Peyer's patch (tissue), 4 donors: ENCODE results near the gene CAMK1G.

Experiments
- POLR2A ChIP-seq, 2 donors: fragments of 450-650 bp; IDR thresholded peaks; one replicate each; pipeline ENCODE4 v1.5.1; 2017; ENCODE audit warnings: antibody characterized with exemption in 2 of 2, mild to moderate bottlenecking in 2 of 2, moderate library complexity in 2 of 2
- TF ChIP-seq, protein P1 (sequence below), 6 experiments: fragments of 450-650 bp in 4 of 6; fragments of 200-600 bp in 2 of 6; sonication (generic) in 1 of 6; IDR thresholded peaks; one replicate each; pipeline ENCODE4 v1.5.1; 2017 to 2019; ENCODE audit warnings: antibody characterized with exemption in 6 of 6, mild to moderate bottlenecking in 3 of 6, moderate library complexity in 1 of 6

DNA sequence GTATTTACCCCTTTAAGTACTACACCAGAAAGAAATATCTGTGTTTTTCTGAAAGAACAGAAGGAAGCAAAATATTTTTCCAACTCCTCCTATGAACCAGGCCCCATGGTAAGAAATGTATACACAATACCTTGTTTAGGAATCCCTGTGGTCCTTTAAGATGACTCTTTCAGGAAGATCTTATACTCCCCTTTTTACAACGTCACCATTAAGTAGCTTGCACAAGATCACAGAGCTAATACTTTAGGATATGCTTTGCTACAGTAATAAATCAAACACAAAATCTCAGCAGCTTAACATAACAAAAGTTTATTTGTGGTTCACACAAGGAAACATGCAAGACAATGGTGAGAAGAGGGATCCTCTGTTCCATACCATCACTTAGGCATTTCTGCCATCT lies 77.6 kb downstream of the CAMK1G start:
- TF ChIP-seq POLR2A (IDR thresholded peaks at IDR 0.05), result no peak
- TF ChIP-seq, protein P1, sequence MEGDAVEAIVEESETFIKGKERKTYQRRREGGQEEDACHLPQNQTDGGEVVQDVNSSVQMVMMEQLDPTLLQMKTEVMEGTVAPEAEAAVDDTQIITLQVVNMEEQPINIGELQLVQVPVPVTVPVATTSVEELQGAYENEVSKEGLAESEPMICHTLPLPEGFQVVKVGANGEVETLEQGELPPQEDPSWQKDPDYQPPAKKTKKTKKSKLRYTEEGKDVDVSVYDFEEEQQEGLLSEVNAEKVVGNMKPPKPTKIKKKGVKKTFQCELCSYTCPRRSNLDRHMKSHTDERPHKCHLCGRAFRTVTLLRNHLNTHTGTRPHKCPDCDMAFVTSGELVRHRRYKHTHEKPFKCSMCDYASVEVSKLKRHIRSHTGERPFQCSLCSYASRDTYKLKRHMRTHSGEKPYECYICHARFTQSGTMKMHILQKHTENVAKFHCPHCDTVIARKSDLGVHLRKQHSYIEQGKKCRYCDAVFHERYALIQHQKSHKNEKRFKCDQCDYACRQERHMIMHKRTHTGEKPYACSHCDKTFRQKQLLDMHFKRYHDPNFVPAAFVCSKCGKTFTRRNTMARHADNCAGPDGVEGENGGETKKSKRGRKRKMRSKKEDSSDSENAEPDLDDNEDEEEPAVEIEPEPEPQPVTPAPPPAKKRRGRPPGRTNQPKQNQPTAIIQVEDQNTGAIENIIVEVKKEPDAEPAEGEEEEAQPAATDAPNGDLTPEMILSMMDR (IDR thresholded peaks at IDR 0.05), result no peak
